Stimulated activated CD8-positive, alpha-beta memory T cell treated with anti-CD3 and anti-CD28 coated beads, Interleukin-2, amount 100 ng/mL, for 48 hours (primary cell): ENCODE measurements around the gene TBC1D20.

Experiments used
- DNase-seq, 2 donors: peaks; one replicate each; pipeline ENCODE4 v3.0.0-alpha.2; 2020; ENCODE audit warnings: low read depth in 2 of 2

The TBC1D20 gene

DNA sequence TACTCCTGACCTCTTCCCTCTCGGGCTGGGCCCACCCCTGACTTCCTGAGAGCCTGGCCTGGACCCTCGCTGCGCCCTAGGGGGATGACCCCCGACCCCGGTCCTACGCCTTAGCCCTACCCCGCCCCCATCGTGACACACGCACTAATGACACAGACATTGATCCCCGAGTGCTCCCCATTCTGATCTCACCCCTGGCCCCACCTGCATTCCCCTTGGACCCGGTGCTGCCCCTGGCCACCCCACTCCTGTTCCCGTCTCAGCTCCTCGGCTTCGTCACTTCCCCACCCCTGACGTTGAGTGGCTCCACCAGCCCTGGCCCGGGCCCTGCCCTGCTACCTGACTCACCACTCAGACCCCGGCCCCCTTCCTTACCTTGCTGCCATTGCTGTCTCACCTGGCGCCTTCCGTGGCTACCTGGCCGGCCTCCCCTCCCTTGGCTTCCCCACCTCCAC lies 42.1 kb downstream of the TBC1D20 start:
- DNase-seq: no peak

DNA sequence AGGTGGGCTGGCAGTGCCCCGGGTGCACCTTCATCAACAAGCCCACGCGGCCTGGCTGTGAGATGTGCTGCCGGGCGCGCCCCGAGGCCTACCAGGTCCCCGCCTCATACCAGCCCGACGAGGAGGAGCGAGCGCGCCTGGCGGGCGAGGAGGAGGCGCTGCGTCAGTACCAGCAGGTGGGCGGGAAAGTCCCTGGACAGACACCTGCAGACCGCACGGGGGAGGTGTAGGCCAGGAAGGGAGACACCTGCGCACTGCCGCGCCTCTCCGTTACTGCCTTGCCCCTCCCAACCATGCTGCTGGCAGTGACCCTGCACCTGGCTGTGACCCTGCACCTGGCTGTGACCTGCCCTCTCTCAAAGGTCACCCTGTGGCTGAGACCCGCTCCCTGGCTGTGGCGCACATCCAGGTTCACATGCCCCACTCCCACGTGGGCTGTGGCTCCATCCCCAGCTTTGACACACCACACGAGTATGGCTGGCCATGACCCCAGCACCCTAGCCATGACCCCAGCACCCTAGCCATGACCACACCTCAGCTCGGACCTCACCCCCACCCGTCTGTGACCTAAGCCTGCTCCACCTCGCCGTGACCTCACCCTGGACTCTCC lies 42.7 kb downstream of the TBC1D20 start:
- no peak for DNase-seq

DNA sequence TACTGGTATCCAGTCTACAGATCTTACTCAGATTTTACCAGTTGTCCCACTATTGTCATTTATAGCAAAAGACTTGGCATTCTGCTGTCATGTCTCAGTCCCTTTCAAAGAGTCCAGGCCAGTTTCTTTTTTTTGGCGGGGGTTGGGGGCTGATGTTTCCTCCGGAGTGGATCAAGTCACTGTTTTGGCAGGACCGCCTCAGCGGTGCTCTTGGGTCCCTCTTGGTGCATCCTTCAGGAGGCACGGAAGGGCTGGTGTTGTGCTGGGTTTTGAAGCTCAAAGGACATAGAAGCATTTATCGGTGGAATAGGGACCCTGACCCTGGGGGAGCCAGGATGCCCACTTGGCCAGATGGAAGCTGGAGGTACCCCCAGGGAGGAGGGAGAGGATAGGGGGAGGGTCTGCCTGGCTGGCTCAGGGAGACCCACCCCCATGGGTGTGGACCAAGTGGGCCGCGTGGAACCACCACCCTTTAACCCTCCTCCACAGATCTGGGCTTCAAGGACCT lies 43.4 kb downstream of the TBC1D20 start:
- DNase-seq: no peak

DNA sequence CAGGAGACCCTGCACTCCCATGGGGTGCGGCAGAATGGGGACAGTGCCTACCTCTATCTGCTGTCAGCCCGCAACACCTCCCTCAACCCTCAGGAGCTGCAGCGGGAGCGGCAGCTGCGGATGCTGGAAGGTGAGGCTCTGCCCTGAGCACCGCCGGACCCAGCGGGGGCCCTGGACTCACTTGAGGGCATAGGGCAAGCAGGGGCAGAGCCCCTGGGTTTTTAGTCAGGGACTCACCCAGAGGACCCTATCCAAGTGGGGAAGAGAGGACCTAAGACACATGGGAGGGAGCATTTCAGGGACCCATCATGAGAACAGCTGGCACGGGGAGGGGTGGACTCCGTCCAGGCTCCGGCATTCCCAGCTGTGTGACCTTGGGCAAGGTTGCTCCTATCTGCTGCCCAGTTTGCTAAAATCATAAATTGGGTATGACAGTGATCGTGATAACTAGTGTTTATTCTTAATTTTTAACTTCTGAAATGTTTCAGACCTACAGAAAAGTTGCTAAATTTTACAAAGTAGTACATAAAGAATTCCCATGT lies 44.5 kb downstream of the TBC1D20 start:
- DNase-seq: no peak

DNA sequence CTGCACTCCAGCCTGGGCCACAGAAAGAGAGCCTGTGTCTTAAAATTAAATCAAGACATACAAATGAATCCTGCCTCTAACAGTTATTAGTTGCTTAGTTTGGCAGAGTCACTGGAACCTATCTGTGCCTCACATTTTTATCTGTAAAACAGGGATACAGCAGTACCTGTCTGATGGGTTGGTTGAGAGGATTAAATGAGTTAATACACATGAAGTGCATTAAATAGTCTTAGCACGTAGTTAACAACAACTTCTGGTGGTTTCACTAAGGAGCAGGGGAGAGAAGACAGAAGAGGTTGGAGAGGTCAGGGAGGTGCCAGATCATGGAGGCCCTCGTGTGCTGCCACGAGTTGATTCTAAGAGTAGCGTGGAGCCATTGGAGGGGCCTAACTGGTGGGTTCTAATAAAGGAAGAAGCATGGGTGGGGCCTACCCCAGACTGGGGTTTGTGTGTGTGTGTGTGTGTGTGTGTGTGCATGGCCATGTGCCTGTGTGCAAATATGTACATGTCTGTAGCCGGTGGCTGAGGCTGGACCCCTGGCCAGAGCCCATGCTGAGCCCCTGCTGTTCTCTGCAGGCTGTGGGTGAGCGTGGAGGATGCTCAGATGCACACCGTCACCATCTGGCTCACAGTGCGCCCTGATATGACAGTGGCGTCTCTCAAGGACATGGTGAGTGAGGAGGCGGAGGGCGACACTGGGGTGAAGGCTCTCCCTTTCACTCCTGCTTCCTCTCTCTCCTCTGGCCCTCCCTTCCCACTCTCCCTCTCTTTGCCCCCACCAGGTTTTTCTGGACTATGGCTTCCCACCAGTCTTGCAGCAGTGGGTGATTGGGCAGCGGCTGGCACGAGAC lies 45.2 kb downstream of the TBC1D20 start:
- no peak for DNase-seq

DNA sequence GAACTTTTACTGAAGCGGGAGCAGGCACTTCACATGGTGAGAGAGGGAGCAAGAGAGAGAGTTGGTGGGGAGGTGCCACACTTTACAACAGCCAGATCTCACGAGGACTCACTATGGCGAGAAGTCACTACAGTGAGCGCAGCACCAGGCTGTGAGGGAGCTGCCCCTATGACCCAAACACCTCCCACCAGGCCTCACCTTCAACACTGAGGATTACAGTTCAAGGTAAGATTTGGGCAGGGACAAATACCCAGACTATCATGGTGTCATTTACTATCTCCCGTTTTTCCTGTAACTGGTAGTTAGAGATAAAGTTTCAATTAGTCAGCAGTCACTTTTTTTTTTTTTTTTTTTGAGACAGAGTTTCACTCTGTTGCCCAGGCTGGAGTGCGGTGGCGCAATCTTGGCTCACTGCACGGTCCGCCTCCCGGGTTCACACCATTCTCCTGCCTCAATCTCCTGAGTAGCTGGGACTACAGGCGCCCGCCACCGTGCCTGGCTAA lies 46.5 kb downstream of the TBC1D20 start:
- no peak for DNase-seq

DNA sequence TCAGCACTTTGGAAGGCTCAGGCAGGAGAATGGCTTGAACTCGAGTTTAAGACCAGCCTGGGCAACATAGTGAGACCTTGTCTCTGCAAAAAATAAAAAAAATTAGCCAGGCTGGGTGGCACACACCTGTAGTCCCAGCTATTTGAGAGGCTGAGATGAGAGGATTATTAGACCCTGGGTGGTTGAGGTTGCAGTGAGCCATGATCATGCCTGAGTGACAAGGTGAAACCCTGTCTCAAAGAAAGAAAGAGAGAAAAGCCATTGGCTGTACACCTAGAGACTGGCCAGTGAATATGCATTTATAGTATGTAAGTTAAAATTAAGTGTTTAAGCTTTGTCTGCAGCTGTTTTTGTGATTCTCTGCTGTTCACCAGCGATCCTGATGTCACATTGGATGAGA lies 48.2 kb downstream of the TBC1D20 start:
- no peak for DNase-seq

DNA sequence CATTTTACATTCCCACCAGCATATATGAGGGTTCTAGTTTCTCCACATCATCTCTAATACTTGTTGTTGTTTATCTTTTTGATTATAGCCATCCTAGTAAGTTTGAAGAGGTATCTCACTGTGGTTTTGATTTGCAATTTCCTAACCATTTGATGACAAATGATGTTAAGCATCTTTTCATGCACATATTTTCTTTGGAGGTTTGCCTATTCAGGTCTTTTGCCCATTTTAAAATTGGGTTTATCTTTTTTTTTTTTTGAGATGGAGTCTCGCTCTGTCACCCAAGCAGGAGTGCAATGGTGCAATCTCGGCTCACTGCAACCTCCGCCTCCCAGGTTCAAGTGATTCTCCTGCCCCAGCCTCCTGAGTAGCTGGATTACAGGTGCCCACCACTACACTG lies 50.3 kb downstream of the TBC1D20 start:
- no peak for DNase-seq

DNA sequence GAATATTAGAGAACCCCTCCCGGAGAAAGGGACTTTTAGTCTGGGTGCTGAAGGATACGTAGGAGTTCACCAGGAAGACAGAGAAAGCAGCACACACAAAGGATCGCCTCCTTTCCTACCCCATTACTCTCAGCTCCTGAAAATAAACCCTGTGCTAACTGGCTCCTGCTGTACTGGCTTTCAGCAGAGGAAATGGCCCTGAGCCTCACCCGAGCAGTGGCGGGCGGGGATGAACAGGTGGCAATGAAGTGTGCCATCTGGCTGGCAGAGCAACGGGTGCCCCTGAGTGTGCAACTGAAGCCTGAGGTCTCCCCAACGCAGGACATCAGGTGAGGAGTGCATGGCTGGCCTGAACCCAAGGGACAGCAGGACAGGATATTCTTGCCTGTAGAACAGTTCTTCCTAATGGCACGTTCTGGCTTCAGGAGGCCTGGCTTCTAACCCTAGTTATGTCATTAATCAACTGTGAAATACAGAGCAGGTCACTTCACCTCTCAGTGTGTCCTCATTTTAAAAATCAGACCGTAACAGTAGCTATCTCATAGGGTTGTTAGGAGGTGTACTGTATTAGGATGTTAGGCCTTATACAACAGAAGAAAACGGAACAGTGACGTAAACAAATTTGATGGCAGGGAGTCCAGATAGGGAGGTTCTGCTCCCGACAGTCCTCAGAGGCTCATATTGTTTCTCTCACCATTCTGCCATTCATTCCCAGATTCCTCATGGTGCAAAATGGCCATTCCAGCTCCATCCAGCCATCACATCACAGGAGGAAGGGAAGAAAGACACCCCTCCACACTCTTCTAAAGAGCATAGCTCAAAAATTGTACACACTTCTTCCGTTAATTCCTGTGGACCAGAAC lies 52.4 kb downstream of the TBC1D20 start:
- no peak for DNase-seq

DNA sequence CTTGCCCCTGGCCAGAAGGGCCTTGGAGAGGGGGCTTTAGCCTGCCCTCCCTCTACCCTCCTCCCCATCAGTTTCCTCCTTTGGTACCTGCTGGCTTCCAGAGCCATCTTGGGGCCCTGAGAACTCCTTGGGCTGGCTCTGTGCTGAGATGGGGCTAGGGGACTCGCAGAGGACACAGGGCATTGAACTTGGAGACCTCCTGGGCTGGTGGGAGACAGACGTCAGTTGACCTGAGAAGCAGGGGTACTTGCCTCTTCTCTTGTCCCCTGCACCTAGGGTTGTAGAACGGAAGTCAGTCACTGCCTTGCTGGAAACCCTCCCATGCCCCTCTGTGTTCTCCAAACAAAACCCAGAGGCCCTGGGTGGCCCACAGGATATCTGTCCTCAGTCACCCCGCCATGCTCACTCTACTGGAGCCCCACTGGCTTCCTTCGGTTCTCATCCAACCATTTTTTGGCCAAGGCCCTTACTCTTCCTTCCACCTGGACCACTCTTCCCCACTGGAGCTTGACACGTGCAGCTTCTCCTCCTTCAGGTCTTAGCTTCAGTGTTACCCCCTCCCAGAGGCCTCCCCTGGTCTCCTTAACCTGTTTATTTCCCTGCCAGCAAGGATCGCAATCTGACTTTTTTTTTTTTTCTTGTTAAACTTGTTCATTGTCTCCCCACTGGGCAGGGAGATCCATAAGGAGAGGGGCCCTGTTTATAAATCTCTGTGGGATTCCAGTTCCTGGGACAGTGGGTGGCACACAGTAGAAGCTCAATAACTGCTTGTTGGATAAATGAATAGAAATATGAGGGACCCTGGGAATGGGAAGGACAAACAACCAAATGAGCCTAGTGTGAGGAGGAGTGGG lies 53.3 kb downstream of the TBC1D20 start:
- no peak for DNase-seq

DNA sequence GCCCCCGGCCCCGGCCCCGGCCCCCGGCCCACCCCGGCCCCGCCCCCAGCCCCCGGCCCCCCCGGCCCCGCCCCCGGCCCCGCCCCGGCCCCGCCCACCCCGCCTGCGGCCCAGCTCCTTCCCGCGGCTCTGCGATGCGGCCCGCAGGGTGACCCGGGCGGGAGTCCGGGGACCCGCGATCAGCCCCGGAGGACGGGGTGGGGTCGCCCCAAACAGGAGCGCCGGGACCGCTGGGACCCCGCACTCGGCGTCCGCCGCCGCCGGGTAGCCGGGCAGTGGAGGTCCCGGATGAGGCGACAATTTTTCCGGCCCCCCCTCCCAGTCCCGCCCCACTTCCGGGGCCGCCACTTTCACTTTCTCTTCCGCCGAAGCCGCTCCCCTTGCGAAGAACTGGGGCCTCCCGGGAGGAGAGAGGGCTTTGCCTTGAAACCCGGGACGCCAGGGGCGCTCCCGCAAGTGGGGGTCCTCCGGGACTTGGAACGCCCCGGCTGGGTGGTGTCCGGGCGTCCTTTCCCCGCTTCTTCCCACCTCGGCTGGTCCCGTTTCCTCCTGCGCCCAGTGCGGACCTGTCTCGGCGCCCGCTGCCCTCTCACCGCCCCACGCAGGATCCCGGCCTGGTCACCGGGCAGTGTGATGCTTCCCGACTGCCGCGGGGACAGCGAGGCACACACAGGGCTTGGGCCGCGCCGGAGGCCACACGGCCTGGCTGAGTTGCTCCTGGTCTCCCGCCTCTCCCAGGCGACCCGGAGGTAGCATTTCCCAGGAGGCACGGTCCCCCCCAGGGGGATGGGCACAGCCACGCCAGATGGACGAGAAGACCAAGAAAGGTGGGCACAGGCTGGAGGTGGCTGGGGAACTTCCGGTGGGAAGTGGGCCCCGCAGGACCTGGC lies 54.1 kb downstream of the TBC1D20 start, which contains the start of gene RBCK1:
Gene RBCK1, plus strand, starts transcription at position 347 of the 890 bp plus-strand sequence. Its CDS starts 459 bp downstream, at position 806.
- DNase-seq: peak; percentile 77 to 80

DNA sequence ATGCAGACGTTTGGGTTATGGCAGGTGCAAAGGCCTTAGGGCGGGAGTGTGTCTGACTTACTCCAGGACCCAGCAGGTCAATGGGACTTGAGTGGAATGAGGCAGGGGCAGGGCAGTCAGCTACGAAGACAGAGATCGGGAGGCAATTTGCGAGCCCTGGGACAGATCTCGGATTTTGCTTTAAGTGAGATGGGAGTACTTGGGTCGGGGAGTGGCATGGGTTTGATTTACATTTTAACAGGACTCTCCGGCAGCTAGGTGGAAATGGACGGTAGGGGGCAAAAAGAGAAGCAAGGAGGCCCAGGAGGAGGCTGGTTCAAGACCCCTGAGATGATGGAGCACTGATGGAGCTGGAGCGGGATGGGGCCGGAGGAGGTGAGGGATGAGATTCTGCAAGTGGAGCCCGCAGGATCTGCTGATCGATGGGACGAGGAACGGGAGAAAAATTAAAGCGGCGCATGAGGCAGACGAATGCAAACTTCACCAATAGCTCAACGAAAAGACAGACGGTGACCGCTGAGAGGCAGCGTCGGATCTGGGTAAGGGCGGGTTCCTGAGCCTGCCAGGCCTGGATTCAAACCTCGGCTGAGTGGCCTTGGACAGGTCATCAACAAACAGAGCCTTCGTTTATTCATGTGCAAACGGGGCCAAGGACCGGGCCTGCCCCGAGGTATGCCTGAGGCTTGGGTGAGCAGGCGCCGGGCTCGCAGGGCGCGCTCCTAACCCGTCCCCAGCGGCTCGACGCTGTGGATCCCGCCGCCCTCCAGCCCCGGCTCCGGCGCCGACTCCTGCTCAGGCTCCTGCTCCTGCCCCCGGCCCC lies 55.0 kb downstream of the TBC1D20 start:
- peak; percentile 53 to 54 for DNase-seq

DNA sequence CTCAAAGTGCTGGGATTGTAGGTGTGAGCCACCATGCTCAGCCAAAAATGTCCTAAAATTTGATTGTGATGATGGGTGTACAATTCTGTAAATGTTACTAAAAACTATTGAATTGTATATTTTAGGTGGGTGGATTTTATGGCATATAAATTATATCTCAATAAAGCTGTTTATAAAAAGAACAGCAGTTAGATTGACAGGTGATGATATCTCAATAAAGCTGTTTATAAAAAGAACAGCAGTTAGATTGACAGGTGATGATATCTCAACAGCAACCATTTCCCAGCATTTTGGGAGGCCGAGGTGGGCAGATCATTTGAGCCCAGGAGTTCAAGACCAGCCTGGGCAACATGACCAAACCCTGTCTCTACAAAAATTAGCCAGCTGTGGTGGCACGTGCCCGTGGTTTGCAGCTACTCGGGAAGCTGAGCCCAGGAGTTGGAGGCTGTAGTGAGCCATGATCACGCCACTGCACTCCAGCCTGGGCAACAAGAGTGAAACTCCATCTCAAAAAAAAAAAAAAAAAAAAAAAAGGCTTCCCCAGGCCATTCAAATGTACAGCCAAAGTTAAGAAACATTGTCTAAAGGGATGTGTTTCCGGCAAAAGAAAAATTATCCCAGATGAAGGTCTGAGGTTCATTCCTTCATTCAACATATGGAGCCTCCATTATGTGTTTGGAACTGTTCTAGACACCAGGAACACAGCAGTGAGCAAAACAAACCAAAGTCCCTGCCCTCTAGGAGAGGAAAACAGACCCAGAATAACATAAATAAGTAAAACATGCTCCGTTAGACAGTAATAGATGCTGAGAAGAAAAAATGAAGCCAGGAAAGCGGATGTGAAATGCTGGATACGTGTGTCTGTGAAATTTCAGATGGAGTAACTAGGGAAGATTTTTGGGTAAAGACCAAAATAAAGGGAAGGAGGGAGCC lies 55.9 kb downstream of the TBC1D20 start:
- no peak for DNase-seq

DNA sequence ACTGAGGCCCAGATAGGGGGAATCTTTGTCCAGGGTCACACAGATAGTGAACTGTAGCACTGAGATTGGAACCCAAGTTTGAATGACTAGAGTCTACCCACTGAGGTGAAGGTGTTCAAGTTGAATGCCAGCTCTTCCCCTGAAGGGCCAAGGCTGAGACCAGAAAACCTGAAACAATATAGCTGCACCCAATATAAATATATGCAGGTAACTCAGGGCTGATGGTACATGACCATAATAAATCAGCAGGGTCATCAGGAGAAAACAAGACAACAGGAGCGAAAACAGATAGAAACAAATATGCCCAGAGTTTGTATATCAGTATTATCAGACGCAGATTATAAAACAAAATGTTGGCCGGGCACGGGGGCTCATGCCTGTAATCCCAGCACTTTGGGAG lies 58.2 kb downstream of the TBC1D20 start:
- no peak for DNase-seq

DNA sequence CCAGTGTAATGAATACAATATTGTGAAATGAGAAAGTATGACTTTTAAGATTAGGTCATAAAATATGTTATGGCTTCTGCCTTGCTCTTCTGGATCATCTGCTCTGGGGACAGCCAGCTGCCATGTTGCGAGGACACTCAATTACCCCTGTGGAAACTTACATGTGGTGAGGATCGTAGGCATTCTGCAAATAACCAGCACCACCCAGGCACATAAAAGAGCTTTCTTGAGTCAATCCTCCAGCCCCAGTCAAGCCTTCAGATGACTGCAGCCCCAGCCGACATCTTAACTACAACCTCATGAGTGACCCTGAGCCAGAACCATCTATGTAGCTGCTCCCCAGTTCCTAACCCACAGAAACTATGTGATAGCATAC lies 58.8 kb downstream of the TBC1D20 start:
- no peak for DNase-seq

DNA sequence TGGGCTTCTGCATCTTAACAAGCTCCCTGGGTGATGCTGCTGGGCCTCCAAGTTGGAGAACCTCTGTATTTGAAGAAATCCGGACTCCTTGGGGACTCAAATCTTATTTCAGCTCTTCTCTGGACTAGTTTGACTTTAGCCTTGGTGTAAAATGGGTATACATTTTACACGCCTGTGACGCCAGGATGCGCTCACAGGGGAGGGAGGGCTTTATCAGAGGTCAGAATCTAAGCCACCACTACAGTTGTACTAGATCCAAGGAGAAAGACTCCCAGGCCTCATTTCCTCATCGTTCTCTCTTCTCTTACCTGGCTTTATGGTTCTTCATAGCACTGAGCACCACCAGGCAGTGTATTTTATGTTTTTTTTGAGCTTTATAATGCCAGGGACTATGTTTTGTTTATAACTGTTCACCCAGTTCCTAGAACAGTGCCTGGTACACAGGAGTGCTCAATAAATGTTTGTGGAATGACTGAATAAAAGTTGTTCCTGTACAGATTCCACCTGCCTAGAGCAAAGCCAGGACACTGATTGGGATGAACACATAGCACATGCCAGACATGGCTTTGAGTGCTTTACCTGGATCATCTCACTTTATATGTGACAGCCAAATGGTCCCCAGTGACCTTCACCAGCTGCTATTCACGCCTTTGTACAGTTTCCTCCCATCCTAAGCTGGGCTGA lies 59.3 kb downstream of the TBC1D20 start:
- DNase-seq: no peak

DNA sequence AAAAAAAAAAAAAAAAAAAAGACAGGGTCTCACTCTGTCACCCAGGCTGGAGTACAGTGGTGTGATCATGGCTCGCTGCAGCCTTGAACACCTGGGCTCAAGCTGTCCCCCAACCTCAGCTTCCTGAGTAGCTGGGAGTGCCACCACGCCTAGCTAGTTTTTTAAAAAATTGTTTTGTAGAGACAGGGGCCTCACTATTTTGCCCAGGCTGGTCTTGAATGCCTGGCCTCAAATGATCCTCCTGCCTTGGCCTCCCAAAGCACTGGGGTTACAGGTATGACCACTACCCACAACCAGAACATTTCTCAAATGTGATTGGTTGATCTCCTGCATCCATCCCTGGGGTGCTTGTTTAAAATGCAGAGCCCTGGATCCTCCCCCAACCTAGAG lies 59.8 kb downstream of the TBC1D20 start:
- no peak for DNase-seq
